Measurements from ENCODE around the gene CDIP1.

CDIP1 gene

DNA sequence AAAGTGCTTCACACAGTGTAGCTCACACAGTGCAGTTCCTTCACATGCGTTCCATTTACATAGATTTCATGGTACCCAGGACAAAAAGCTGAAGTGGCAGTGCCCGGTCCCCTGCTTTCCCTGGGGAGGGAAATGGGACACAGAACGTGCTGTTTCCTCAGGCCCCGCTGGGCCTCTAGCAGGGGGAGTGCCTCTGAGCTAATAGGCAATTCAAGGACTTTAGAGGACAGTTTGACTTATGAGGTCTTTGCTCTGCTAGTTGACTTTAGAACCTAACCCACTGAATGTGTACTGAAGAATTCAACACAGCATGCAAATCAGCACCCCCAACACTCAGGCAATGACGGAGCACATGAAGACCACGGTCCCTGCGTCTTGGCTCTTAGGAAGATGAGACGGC, 6.8 kb downstream of the CDIP1 start:
- H3K18ac ChIP-seq (ENCODE audit: low read length): no peak overlapping the region
- no peak overlapping the region for H2BK120ac ChIP-seq (ENCODE audit: insufficient read depth, low read length, poor library complexity)
- H3K4ac ChIP-seq (ENCODE audit: low read depth, low read length): no peak overlapping the region
- H3K14ac ChIP-seq (ENCODE audit: low read length): no peak overlapping the region
- no peak overlapping the region for H2BK12ac ChIP-seq (ENCODE audit: low read length)
- no peak overlapping the region for H4K91ac ChIP-seq (ENCODE audit: low read depth, low read length)
- H3K9ac ChIP-seq (ENCODE audit: low read length): no peak overlapping the region
- H3K4me2 ChIP-seq (ENCODE audit: low read length): no peak overlapping the region
- no peak for DNase-seq
- no peak overlapping the region for H2BK5ac ChIP-seq (ENCODE audit: low read depth, low read length, poor library complexity)
- H3K79me1 ChIP-seq (ENCODE audit: low read length): peaks cover 2% of the 10 kb centered on the region
- no peak overlapping the region for H2AK5ac ChIP-seq (ENCODE audit: low read length)
- no peak overlapping the region for H4K8ac ChIP-seq (ENCODE audit: low read depth, low read length)
- H3K4me3 ChIP-seq (ENCODE audit: low read depth, low read length): no peak overlapping the region
- H3K79me2 ChIP-seq (ENCODE audit: control insufficient read depth, insufficient read depth, low read length, poor library complexity): no peaks in the 10 kb centered on the region
- H3K23ac ChIP-seq (ENCODE audit: low read length): no peak overlapping the region
- no peak overlapping the region for H3K27ac ChIP-seq (ENCODE audit: low read depth, low read length)
- no peak overlapping the region for H2AFZ ChIP-seq (ENCODE audit: insufficient read depth, low read length, poor library complexity)
- no peaks in the 10 kb centered on the region for H3K27me3 ChIP-seq (ENCODE audit: insufficient read depth, low read length)
- peaks cover 10 to 12% of the 10 kb centered on the region in 2 experiments for H3K4me1 ChIP-seq (ENCODE audit: control insufficient read depth in 1 of 2, insufficient read depth in 2 of 2, low read length in 2 of 2)
- no CpG with 5 or more reads among the region's 8 CpGs for WGBS (ENCODE audit: extremely low coverage, insufficient coverage, insufficient read length)
- peaks cover 0 to 2% of the 10 kb centered on the region in 2 experiments for H3K36me3 ChIP-seq (ENCODE audit: control insufficient read depth in 1 of 2, insufficient read depth in 2 of 2, low read length in 2 of 2)
- no peak overlapping the region for H4K12ac ChIP-seq (ENCODE audit: low read depth, low read length)
- H3K9me3 ChIP-seq (ENCODE audit: insufficient read depth, low read depth, low read length): no peaks in the 10 kb centered on the region

- no CpG with 5 or more reads among the region's 16 CpGs for WGBS (ENCODE audit: extremely low coverage, insufficient coverage, insufficient read length)
Observed at GRCh38 chr16:4529085-4530060, 9.2 kb downstream of the CDIP1 start.

DNA sequence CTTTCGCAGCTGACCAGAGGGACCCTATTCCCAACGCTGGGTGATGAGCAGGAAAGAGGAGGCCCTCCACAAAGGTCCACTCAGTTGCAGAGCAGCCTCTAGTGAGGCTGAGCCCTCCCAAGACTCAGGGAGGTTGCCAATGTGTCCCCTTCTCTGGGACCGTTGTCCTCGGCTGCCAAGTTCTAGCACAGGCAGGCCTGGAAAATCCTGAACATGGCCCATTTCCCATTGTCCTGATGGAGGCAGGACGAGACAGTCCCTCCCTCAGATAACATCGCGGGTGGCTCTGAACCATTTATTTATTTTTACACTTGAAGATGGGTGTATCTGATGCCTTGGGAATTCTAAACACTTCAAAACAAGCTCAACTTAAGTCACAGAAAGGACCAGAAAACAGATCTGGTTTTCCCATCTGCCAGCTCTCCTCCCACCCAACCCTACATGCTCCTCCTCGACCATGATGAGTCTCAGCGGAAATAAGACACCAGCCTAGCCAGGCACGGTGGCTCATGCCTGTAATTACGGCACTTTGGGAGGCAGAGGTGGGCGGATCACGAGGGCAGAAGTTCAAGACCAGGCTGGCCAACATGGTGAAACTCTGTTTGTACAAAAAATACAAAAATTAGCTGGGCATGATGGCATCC, 12.8 kb downstream of the CDIP1 start:
- no peak overlapping the region for H4K8ac ChIP-seq (ENCODE audit: low read depth, low read length)
- no peak overlapping the region for H2BK12ac ChIP-seq (ENCODE audit: low read length)
- H3K27ac ChIP-seq (ENCODE audit: low read depth, low read length): no peak overlapping the region
- no peaks in the 10 kb centered on the region for H3K27me3 ChIP-seq (ENCODE audit: insufficient read depth, low read length)
- H3K18ac ChIP-seq (ENCODE audit: low read length): no peak overlapping the region
- no peaks in the 10 kb centered on the region for H3K9me3 ChIP-seq (ENCODE audit: insufficient read depth, low read depth, low read length)
- WGBS (ENCODE audit: extremely low coverage, insufficient coverage, insufficient read length): no CpG with 5 or more reads among the region's 13 CpGs
- H3K14ac ChIP-seq (ENCODE audit: low read length): no peak overlapping the region
- H3K4me2 ChIP-seq (ENCODE audit: low read length): no peak overlapping the region
- no peak overlapping the region for H2BK5ac ChIP-seq (ENCODE audit: low read depth, low read length, poor library complexity)
- H4K91ac ChIP-seq (ENCODE audit: low read depth, low read length): no peak overlapping the region
- H3K9ac ChIP-seq (ENCODE audit: low read length): no peak overlapping the region
- H2AFZ ChIP-seq (ENCODE audit: insufficient read depth, low read length, poor library complexity): no peak overlapping the region
- no peak overlapping the region for H3K4ac ChIP-seq (ENCODE audit: low read depth, low read length)
- no peak overlapping the region for H3K4me3 ChIP-seq (ENCODE audit: low read depth, low read length)
- H2AK5ac ChIP-seq (ENCODE audit: low read length): no peak overlapping the region
- no peak overlapping the region for H3K23ac ChIP-seq (ENCODE audit: low read length)
- no peak for DNase-seq
- no peaks in the 10 kb centered on the region for H3K36me3 ChIP-seq (ENCODE audit: control insufficient read depth in 1 of 2, insufficient read depth in 2 of 2, low read length in 2 of 2)
- no peak overlapping the region for H2BK120ac ChIP-seq (ENCODE audit: insufficient read depth, low read length, poor library complexity)
- peaks cover 10 to 12% of the 10 kb centered on the region in 2 experiments for H3K4me1 ChIP-seq (ENCODE audit: control insufficient read depth in 1 of 2, insufficient read depth in 2 of 2, low read length in 2 of 2)
- no peak overlapping the region for H4K12ac ChIP-seq (ENCODE audit: low read depth, low read length)
- peaks cover 2% of the 10 kb centered on the region for H3K79me1 ChIP-seq (ENCODE audit: low read length)
- no peaks in the 10 kb centered on the region for H3K79me2 ChIP-seq (ENCODE audit: control insufficient read depth, insufficient read depth, low read length, poor library complexity)

More at GRCh38 chr16:4529085-4530060, 9.2 kb downstream of the CDIP1 start:
- H3K27me3 ChIP-seq (ENCODE audit: insufficient read depth, low read length): no peaks in the 10 kb centered on the region
- no peaks in the 10 kb centered on the region for H3K9me3 ChIP-seq (ENCODE audit: insufficient read depth, low read depth, low read length)
- H3K14ac ChIP-seq (ENCODE audit: low read length): peak overlapping the region; percentile 17
- DNase-seq: no peak
- H3K79me2 ChIP-seq (ENCODE audit: control insufficient read depth, insufficient read depth, low read length, poor library complexity): no peaks in the 10 kb centered on the region
- no peak overlapping the region for H2BK120ac ChIP-seq (ENCODE audit: insufficient read depth, low read length, poor library complexity)
- H3K4me1 ChIP-seq (ENCODE audit: control insufficient read depth in 1 of 2, insufficient read depth in 2 of 2, low read length in 2 of 2): peaks cover 10 to 12% of the 10 kb centered on the region in 2 experiments
- no peak overlapping the region for H3K9ac ChIP-seq (ENCODE audit: low read length)
- no peak overlapping the region for H3K23ac ChIP-seq (ENCODE audit: low read length)
- H4K91ac ChIP-seq (ENCODE audit: low read depth, low read length): peak overlapping the region; percentile 3
- no peak overlapping the region for H3K4me3 ChIP-seq (ENCODE audit: low read depth, low read length)
- peak overlapping the region; percentile 1 for H3K4me2 ChIP-seq (ENCODE audit: low read length)
- H3K18ac ChIP-seq (ENCODE audit: low read length): no peak overlapping the region
- H3K36me3 ChIP-seq (ENCODE audit: control insufficient read depth in 1 of 2, insufficient read depth in 2 of 2, low read length in 2 of 2): peaks cover 0 to 2% of the 10 kb centered on the region in 2 experiments
- H3K4ac ChIP-seq (ENCODE audit: low read depth, low read length): no peak overlapping the region
- H3K27ac ChIP-seq (ENCODE audit: low read depth, low read length): peak overlapping the region; percentile 10
- H2BK12ac ChIP-seq (ENCODE audit: low read length): no peak overlapping the region
- H2AK5ac ChIP-seq (ENCODE audit: low read length): no peak overlapping the region
- H2AFZ ChIP-seq (ENCODE audit: insufficient read depth, low read length, poor library complexity): no peak overlapping the region
- peak overlapping the region; percentile 22 for H4K12ac ChIP-seq (ENCODE audit: low read depth, low read length)
- no peak overlapping the region for H4K8ac ChIP-seq (ENCODE audit: low read depth, low read length)
- H3K79me1 ChIP-seq (ENCODE audit: low read length): peaks cover 2% of the 10 kb centered on the region
- H2BK5ac ChIP-seq (ENCODE audit: low read depth, low read length, poor library complexity): peak overlapping the region; percentile 5

- Histone ChIP-seq H3K4me1 (ENCODE audit: control insufficient read depth in 1 of 2, insufficient read depth in 2 of 2, low read length in 2 of 2) (peaks cover 10 to 12% of the 10 kb centered on the region in 2 experiments), H2BK5ac (ENCODE audit: low read depth, low read length, poor library complexity) (no peak overlapping the region), H3K27ac (ENCODE audit: low read depth, low read length) (no peak overlapping the region), H4K8ac (ENCODE audit: low read depth, low read length) (no peak overlapping the region), H3K9me3 (ENCODE audit: insufficient read depth, low read depth, low read length) (no peaks in the 10 kb centered on the region), H3K36me3 (ENCODE audit: control insufficient read depth in 1 of 2, insufficient read depth in 2 of 2, low read length in 2 of 2) (no peaks in the 10 kb centered on the region), H2AFZ (ENCODE audit: insufficient read depth, low read length, poor library complexity) (no peak overlapping the region), H2BK12ac (ENCODE audit: low read length) (no peak overlapping the region), H2BK120ac (ENCODE audit: insufficient read depth, low read length, poor library complexity) (no peak overlapping the region), H3K9ac (ENCODE audit: low read length) (no peak overlapping the region), H3K79me2 (ENCODE audit: control insufficient read depth, insufficient read depth, low read length, poor library complexity) (no peaks in the 10 kb centered on the region), H4K12ac (ENCODE audit: low read depth, low read length) (no peak overlapping the region), H3K79me1 (ENCODE audit: low read length) (peaks cover 2% of the 10 kb centered on the region), H3K14ac (ENCODE audit: low read length) (no peak overlapping the region), H3K4me3 (ENCODE audit: low read depth, low read length) (no peak overlapping the region), H3K27me3 (ENCODE audit: insufficient read depth, low read length) (no peaks in the 10 kb centered on the region), H3K18ac (ENCODE audit: low read length) (no peak overlapping the region), H3K4ac (ENCODE audit: low read depth, low read length) (no peak overlapping the region), H3K4me2 (ENCODE audit: low read length) (no peak overlapping the region), H2AK5ac (ENCODE audit: low read length) (no peak overlapping the region), H4K91ac (ENCODE audit: low read depth, low read length) (no peak overlapping the region), H3K23ac (ENCODE audit: low read length) (no peak overlapping the region)
- WGBS (ENCODE audit: extremely low coverage, insufficient coverage, insufficient read length): no CpG with 5 or more reads among the region's 7 CpGs
- no peak for DNase-seq
Observed at GRCh38 chr16:4525069-4525468, 13.5 kb downstream of the CDIP1 start.
